Measurements from ENCODE around the gene CCNI2. TPM values are rescaled to one million over a fixed set of nuclear protein-coding genes. Genes with fewer than 3 reads are reported as not detected.

Gene CCNI2
- total and polyA plus RNA-seq, 9 of the 15 experiments (the other 6 are each of a cell fraction or from before 2014, with no cell fraction given) = 0.05 to 1.7 (median 0.81) TPM; not detected in 5

DNA sequence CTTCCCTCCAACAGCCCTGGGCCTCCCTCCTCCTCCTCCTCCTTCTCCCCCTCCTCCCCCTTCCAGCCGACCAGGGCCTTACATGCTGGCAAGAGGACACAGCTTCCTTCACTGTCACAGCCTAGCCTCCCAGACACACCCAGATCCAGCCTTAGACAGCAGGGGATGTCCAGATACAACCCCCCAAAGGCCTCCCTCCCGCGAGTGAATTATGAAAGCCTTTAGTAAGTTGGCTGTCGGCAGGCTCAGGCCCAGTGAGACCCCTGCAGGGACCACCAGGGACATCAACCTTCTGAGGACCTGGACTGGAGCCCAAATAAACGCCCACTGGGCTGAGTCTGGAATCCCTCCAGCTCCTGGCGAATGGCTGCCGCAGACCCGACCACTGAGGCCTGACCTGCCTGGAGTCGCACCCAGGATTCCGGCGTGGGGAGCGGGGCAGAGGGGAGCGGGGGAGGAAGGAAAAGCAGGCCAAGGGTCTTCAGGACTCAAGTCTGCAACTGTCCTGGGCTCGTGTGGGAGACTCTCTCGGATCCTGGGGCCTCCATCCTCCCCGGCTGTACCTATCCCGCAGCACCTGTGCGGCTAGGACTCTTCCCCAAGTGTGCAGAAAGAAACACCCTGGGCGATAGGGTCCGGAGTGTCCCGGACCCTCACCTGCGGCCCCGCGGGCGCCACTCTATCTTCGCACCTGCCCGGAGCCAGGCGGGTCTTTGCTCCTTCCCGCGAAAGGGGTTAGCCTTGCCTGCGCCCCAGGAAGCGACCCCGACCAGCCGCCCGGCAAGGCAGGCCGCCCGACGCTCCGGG lies 29.1 kb downstream of the CCNI2 start (continued):
- no peak for TF ChIP-seq ZNF318 (IDR thresholded peaks at IDR 0.05; ENCODE audit: borderline replicate concordance in 1 of 2, low read depth in 1 of 2)
- no peak for TF ChIP-seq ZNF174 (CRISPR knock-in tag; IDR thresholded peaks at IDR 0.05)
- TF ChIP-seq ZNF507 (tag; conservative IDR thresholded peaks at IDR 0.05) = no peak
- no peak for TF ChIP-seq XRCC3 (IDR thresholded peaks at IDR 0.05)
- no peak for TF ChIP-seq HNRNPUL1 (IDR thresholded peaks at IDR 0.05; ENCODE audit: low read length)
- no peak for TF ChIP-seq ZBTB17 (CRISPR knock-in tag; IDR thresholded peaks at IDR 0.05)
- no peak for TF ChIP-seq CBFA2T3 (IDR thresholded peaks at IDR 0.05)
- no peak for TF ChIP-seq ZNF384 (IDR thresholded peaks at IDR 0.05; ENCODE audit: low read depth, low read length)
- TF ChIP-seq ZFPM2 (CRISPR knock-in tag; IDR thresholded peaks at IDR 0.05) = no peak
- peak in 1 of 2 experiments; percentile 62; a peak in 1 of 4 replicates for TF ChIP-seq SIN3A (IDR thresholded peaks at IDR 0.05; ENCODE audit: borderline replicate concordance in 2 of 2, control insufficient read depth in 1 of 2, low read depth in 2 of 2, low read length in 2 of 2)
- TF ChIP-seq KDM5B (IDR thresholded peaks at IDR 0.05; ENCODE audit: insufficient replicate concordance, low read depth, low read length) = no peak
- no peak for TF ChIP-seq ZNF696 (CRISPR knock-in tag; conservative IDR thresholded peaks at IDR 0.05)
- no peak; the same call in 1 of the 2 replicates for TF ChIP-seq ELF4 (CRISPR knock-in tag; IDR thresholded peaks at IDR 0.05)
- no peak for TF ChIP-seq PHB2 (IDR thresholded peaks at IDR 0.05; ENCODE audit: low read depth)
- no peak for TF ChIP-seq ZNF717 (CRISPR knock-in tag; IDR thresholded peaks at IDR 0.05)
- TF ChIP-seq, protein P1, sequence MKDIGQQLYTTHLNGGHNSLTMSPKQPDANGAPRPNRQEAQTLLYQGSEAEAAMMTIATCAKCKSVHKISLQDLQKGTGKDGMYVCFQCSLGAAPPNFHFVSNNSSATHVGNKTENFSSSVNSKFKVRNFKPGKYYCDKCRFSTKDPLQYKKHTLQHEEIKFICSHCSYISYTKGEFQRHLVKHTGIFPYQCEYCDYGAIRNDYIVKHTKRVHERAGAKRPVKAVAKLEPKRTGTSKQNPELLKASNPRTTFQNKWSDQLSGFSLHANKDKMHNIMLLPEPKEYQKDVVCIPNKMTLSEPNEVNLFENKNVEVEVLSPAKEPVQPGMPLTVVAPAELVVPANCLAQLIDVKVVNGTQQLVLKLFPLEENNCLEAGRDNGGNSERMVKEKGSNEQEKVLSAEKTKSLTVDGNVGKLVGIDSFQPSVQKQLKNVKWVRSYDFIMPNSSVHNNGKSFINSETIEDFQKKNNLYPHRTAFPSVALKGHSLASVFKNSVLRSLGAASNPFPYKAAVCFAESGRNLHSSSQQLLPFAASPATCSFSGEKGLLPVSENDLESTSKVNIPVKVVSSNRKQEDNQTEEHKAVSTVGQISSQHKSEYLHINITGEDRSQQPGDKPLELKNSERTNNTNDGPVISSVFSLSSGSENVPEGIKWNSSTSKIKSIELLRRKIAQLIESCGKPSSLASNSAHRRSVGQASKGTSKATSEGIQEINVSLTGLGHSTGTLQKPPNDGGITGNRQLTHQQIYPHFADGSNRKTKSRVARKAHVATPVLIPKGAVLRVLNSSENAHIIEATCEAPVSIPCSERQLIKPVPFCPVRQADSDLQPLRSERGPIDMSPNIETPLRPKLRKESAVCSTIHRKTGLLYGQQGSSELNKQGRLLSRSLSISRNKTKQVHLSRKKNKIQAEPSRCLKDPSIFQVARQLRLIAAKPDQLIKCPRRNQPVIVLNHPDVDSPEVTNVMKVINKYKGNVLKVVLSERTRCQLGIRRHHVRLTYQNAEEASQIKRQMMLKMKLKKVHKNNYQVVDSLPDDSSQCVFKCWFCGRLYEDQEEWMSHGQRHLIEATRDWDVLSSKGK (CRISPR knock-in tag; IDR thresholded peaks at IDR 0.05) = no peak
- no peak for TF ChIP-seq ZNF347 (CRISPR knock-in tag; IDR thresholded peaks at IDR 0.05; ENCODE audit: low read depth)

Data from K562 (cell line).